Measurements from ENCODE around the gene TBC1D5. TPM values are rescaled to one million over a fixed set of nuclear protein-coding genes. Genes with fewer than 3 reads are reported as not detected.

TBC1D5 gene
- total and polyA plus RNA-seq, 2 of the 4 experiments (the other 2 are of a cell fraction), result 16.4 to 57.0 TPM

DNA sequence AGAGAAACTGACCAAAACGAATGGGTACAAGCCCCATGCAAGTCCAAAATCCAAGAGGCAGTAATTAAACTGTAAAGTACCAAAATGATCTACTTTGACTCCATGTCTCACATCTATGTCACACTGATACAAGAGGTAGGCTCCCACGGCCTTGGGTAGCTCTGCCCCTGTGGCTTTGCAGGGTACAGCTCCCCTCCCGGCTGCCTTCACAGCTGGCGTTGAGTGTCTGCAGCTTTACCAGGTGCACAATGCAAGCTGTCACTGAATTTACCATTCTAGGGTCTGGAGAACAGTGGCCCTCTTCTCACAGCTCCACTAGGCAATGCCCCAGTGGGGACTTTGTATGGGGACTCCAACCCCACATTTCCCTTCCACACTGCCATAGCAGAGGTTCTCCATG lies 308.6 kb downstream of the TBC1D5 start:
- H3K4me2 ChIP-seq (ENCODE audit: low read depth, low read length), result no peak overlapping the region
- H4K91ac ChIP-seq (ENCODE audit: insufficient read depth, low read depth, low read length), result no peak overlapping the region
- no peak overlapping the region for H3K27ac ChIP-seq (ENCODE audit: insufficient read depth, low read length)
- in situ Hi-C loops (cut with MboI; ENCODE audit: low sequenced_read_pairs) (loop anchor here (5.0 kb wide), 1 partner anchor 403 kb away; no protein-coding TSS in a partner anchor), intact Hi-C loops (cut with micrococcal nuclease) (loop anchor here (5.0 kb wide), 1 partner anchor 208 kb away; no protein-coding TSS in a partner anchor), dilution Hi-C loops (cut with HindIII; ENCODE audit: low sequenced_read_pairs, unreplicated experiment) (no loop called here)
- H3K14ac ChIP-seq (replicated peaks; ENCODE audit: low read depth, low read length), result no peak overlapping the region
- no peaks in the 10 kb centered on the region for H3K27me3 ChIP-seq (ENCODE audit: control insufficient read depth, insufficient read depth, low read length)
- WGBS, 2 experiments (ENCODE audit: extremely low coverage in 2 of 2, insufficient read length in 1 of 2), result 100% methylated on average over 1 of the region's 4 CpGs; no CpG with 5 or more reads in 1 of the 2 experiments
- no peak overlapping the region for H2AK9ac ChIP-seq (replicated peaks; ENCODE audit: low read depth, low read length, poor library complexity)
- H3K4me1 ChIP-seq (ENCODE audit: control insufficient read depth, insufficient read depth, low read length), result no peaks in the 10 kb centered on the region; the same call in 1 of the 2 replicates
- H2AFZ ChIP-seq (replicated peaks; ENCODE audit: low read length, poor library complexity), result no peak overlapping the region
- H3K18ac ChIP-seq (ENCODE audit: low read depth, low read length), result no peak overlapping the region
- DNase-seq (no peak), ATAC-seq (ENCODE audit: low read depth) (no peak)
- H2AK5ac ChIP-seq (ENCODE audit: low read depth, low read length), result no peak overlapping the region
- H3K9me1 ChIP-seq (ENCODE audit: insufficient read depth, low read length), result no peaks in the 10 kb centered on the region
- no peak overlapping the region for H4K8ac ChIP-seq (ENCODE audit: low read depth in 2 of 2, low read length in 2 of 2)
- no peak overlapping the region for H2BK15ac ChIP-seq (ENCODE audit: low read depth, low read length)
- no peak overlapping the region for H3K56ac ChIP-seq (ENCODE audit: extremely low read depth, insufficient read depth, low read length)
- no peak overlapping the region for H2BK20ac ChIP-seq (ENCODE audit: low read depth, low read length)
- BruUV-seq (replicated peaks), result no TSS peak
- H3K23ac ChIP-seq (ENCODE audit: low read depth, low read length), result no peak overlapping the region
- H4K20me1 ChIP-seq (ENCODE audit: insufficient read depth, low read length), result no peaks in the 10 kb centered on the region
- no peak overlapping the region for H4K5ac ChIP-seq (ENCODE audit: low read depth, low read length)
- ChIA-PET POLR2A (ENCODE audit: unreplicated experiment) (no interaction called here), CTCF (no interaction called here)
- no peak overlapping the region for H3K4me3 ChIP-seq (ENCODE audit: insufficient read depth, low read depth, low read length)
- no peak overlapping the region for H3K4ac ChIP-seq (ENCODE audit: low read depth, low read length)
- H3K9ac ChIP-seq (ENCODE audit: low read depth, low read length), result no peak overlapping the region
- H3K79me1 ChIP-seq (ENCODE audit: low read depth in 1 of 2, low read length in 2 of 2), result no peaks in the 10 kb centered on the region; a peak in 1 of 4 replicates
- H3K36me3 ChIP-seq (ENCODE audit: control insufficient read depth, insufficient read depth, low read length), result no peaks in the 10 kb centered on the region
- no peaks in the 10 kb centered on the region for H3K9me3 ChIP-seq (ENCODE audit: control insufficient read depth, insufficient read depth, low read length)
- no peak overlapping the region for H2BK120ac ChIP-seq (ENCODE audit: low read depth, low read length)
- no peak overlapping the region for H2BK5ac ChIP-seq (ENCODE audit: low read depth, low read length, poor library complexity, severe bottlenecking)
- TF ChIP-seq BHLHE40 (IDR thresholded peaks at IDR 0.05; ENCODE audit: low read depth, low read length) (no peak), RFX5 (IDR thresholded peaks at IDR 0.05; ENCODE audit: low read depth, low read length) (no peak), MAFK (IDR thresholded peaks at IDR 0.05; ENCODE audit: low read depth, low read length) (no peak), POLR2A (IDR thresholded peaks at IDR 0.05; ENCODE audit: low read depth, low read length) (no peak), RCOR1 (IDR thresholded peaks at IDR 0.05; ENCODE audit: insufficient replicate concordance, low read length) (no peak)
- TF ChIP-seq, protein P1, sequence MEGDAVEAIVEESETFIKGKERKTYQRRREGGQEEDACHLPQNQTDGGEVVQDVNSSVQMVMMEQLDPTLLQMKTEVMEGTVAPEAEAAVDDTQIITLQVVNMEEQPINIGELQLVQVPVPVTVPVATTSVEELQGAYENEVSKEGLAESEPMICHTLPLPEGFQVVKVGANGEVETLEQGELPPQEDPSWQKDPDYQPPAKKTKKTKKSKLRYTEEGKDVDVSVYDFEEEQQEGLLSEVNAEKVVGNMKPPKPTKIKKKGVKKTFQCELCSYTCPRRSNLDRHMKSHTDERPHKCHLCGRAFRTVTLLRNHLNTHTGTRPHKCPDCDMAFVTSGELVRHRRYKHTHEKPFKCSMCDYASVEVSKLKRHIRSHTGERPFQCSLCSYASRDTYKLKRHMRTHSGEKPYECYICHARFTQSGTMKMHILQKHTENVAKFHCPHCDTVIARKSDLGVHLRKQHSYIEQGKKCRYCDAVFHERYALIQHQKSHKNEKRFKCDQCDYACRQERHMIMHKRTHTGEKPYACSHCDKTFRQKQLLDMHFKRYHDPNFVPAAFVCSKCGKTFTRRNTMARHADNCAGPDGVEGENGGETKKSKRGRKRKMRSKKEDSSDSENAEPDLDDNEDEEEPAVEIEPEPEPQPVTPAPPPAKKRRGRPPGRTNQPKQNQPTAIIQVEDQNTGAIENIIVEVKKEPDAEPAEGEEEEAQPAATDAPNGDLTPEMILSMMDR (conservative IDR thresholded peaks at IDR 0.05; ENCODE audit: low read depth, low read length), result no peak
- TF ChIP-seq, protein P2, sequence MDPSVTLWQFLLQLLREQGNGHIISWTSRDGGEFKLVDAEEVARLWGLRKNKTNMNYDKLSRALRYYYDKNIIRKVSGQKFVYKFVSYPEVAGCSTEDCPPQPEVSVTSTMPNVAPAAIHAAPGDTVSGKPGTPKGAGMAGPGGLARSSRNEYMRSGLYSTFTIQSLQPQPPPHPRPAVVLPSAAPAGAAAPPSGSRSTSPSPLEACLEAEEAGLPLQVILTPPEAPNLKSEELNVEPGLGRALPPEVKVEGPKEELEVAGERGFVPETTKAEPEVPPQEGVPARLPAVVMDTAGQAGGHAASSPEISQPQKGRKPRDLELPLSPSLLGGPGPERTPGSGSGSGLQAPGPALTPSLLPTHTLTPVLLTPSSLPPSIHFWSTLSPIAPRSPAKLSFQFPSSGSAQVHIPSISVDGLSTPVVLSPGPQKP (IDR thresholded peaks at IDR 0.05; ENCODE audit: borderline replicate concordance, low read depth, low read length), result no peak

All from IMR-90 (cell line).